ENCODE measurements around the gene DGCR8.

- TF ChIP-seq CTCF (conservative IDR thresholded peaks at IDR 0.05) (no peak), EZH2 (IDR thresholded peaks at IDR 0.05; ENCODE audit: low read depth) (no peak)
These were observed 27.4 kb downstream of the DGCR8 start for GRCh38 chr22:20107471-20107901.

Measured in PC-9 (cell line).